EH (cell line): Measurements from ENCODE around the gene GTF3C2.
"Not testable (repeated sequence)": the region's sequence is repeated elsewhere in the genome, so short reads cannot be mapped to it uniquely, and the experiment has no call there.

Experiments
- DNase-seq: peaks from one replicate; pipeline ENCODE4 v3.0.0-alpha.2; 2015; ENCODE audit warnings: low read depth

Gene GTF3C2

GRCh38 chr2:27373567-27373966 is 17.0 kb upstream of the GTF3C2 start:
- no peak for DNase-seq

GRCh38 chr2:27372937-27373336 is 16.4 kb upstream of the GTF3C2 start:
- no peak for DNase-seq

- DNase-seq, result peak; percentile 57
Observed at GRCh38 chr2:27370816-27371620, 14.5 kb upstream of the GTF3C2 start.

- DNase-seq, result peak; percentile 99
Observed at GRCh38 chr2:27370026-27370815, 13.7 kb upstream of the GTF3C2 start, which contains the start of the genes EIF2B4 and SNX17. EIF2B4 (minus strand) TSS chr2:27370338; CDS start chr2:27370314, 24 bp downstream. SNX17 (plus strand) TSS chr2:27370616; CDS start chr2:27370744, 128 bp downstream.

GRCh38 chr2:27369471-27370025 is 13.0 kb upstream of the GTF3C2 start:
- DNase-seq, result peak; percentile 71

- no peak for DNase-seq
Observed at GRCh38 chr2:27363933-27364332, 7.4 kb upstream of the GTF3C2 start.

GRCh38 chr2:27362678-27363420 is 6.3 kb upstream of the GTF3C2 start:
- DNase-seq, result no peak

- DNase-seq, result peak; percentile 74
Observed at GRCh38 chr2:27356056-27356381, 545 bp downstream of the GTF3C2 start.

GRCh38 chr2:27354597-27354927 is 2.0 kb downstream of the GTF3C2 start:
- DNase-seq, result no peak

- DNase-seq, result peak; percentile 24
Observed at GRCh38 chr2:27353762-27354596, 2.6 kb downstream of the GTF3C2 start.

- not testable (repeated sequence) for DNase-seq
Observed at GRCh38 chr2:27353386-27353761, 3.2 kb downstream of the GTF3C2 start.

- no peak for DNase-seq
Observed at GRCh38 chr2:27351802-27352598, 4.6 kb downstream of the GTF3C2 start.

- DNase-seq, result no peak
Observed at GRCh38 chr2:27350106-27350693, 6.4 kb downstream of the GTF3C2 start.

- DNase-seq, result no peak
Observed at GRCh38 chr2:27347641-27348040, 8.9 kb downstream of the GTF3C2 start.

- DNase-seq, result no peak
Observed at GRCh38 chr2:27336173-27336572, 20.4 kb downstream of the GTF3C2 start.

- DNase-seq, result no peak
Observed at GRCh38 chr2:27335311-27335710, 21.3 kb downstream of the GTF3C2 start.

GRCh38 chr2:27324720-27325119 is 31.8 kb downstream of the GTF3C2 start:
- no peak for DNase-seq

GRCh38 chr2:27323596-27324285 is 32.8 kb downstream of the GTF3C2 start:
- DNase-seq, result no peak

GRCh38 chr2:27322766-27323595 is 33.6 kb downstream of the GTF3C2 start, which contains the start of gene MPV17:
MPV17 (minus strand) TSS chr2:27323097; CDS start chr2:27322517, 580 bp downstream.
- peak; percentile 91 for DNase-seq
